ENCODE measurements around the gene EIF4G3.
"Not testable (repeated sequence)": the region's sequence is repeated elsewhere in the genome, so short reads cannot be mapped to it uniquely, and the experiment has no call there.

The EIF4G3 gene

DNA sequence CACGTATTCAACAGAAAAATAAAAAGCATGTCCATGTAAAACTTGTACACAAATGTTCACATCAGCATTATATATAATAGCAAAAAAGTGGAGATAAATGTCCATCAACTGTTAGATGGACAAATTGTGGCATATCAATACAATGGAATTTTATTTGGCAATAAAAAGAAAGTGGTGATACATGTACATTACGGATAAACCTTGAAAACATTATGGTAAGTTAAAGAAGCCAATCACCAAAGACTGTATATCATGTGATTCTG lies 76.9 kb downstream of the EIF4G3 start:
- DNase-seq = no peak

DNA sequence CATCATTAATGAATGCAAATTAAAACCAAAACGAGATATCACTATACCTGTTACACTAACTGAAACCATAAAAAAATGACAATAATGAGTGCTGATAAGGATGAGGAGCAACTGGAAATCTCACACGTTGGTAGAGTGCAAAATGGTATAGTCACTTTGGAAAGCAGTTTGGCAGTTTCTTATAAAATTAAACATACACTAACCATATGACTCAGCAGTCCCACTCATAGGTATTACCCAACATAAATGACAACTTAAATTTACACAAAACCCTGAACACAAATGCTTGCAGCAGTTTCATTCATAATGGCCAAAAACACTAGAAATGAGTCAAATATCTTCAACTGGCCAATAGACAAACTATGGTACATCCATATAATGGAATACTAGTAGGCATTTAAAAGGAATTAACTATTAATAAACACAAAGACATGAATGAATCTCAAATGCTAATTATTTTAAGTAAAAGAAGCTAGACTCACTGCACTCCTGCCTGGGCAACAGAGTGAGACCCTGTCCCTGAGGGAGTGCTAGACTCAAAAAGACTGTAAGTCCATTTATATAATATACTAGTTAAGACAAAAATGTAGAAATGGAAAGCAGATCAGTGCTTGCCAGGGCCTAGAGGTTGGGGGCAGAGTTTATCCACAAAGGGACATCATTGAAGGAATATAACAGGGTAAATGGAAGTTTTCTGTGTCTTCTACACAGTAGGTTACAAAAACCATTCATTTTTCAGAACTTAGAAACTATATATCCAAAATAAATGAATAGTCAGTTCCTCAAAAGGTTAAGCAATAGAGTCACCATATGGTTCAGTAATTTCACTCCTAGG lies 77.4 kb downstream of the EIF4G3 start:
- no peak for DNase-seq

DNA sequence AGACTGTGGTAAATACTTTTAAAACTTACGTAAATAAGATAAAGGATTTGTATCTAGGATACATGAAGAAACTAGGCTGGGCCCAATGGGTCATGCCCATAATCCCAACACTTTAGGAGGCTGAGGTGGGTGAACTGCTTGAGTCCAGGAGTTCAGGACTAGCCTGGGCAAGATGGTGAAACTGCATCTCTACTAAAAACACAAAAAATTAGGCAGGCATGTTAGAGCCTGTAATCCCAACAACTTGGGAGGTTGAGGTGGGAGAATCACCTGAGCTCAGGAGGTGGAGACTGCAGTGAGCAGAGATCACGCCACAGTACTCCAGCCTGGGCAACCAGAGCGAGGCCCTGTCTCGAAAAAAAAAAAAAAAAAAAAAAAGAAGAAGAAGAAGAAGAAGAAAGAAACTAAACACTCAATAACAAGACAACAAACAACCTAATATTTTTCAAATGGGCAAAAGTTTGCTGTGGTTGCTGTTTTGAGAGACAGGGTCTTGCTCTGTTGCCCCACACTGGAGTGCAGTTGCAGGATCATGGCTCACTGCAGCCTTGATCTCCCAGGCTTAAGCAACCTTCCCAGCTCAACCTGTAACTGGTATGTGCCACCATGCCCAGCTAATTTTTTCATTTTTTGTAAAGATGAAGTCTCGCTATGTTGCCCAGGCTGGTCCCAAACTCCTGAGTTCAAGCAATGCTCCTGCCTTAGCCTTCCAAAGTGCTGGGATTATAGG lies 78.3 kb downstream of the EIF4G3 start:
- no peak for DNase-seq

DNA sequence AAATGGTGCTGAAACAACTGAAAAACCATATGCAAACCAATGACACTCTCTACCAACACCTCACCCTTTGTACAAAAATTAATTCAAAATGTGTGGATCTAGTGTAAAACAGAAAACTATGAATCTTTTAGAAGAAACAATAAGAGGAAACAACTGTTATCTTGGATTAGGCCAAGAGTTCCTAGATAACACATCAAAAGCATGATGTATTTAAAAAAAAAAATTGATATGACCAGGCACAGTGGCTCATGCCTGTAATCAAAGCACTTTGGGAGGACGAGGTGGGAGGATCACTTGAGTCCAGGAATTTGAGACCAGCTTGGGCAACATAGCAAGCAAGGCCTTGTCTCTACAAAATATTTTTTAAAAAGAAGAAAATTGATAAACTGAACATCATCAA lies 79.0 kb downstream of the EIF4G3 start:
- DNase-seq = no peak

DNA sequence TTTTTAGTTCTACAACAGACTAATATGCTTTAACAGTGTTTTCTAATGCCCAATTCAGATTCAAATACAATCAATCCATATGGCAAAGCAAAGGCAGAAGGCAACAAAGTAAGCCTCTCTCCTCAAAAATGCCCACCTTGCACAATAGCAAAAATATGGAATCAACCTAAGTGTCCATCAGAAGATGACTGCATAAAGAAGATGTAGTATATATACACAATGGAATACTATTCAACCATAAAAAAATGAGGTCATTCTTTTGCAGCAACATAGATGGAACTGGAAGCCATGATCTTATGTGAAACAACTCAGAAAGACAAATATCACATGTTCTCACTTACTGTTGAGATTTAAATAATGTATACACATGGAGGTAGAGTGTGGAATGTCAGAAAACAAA lies 80.7 kb downstream of the EIF4G3 start:
- no peak for DNase-seq

DNA sequence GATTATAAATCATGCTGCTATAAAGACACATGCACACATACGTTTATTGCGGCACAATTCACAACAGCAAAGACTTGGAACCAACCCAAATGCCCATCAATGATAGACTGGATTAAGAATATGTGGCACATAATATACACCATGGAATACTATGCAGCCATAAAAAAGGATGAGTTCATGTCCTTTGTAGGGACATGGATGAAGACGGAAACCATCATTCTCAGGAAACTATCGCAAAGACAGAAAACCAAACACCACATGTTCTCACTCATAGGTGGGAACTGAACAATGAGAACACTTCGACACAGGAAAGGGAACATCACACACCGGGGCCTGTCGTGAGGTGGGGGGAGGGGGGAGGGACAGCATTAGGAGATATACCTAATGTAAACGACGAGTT lies 82.4 kb downstream of the EIF4G3 start:
- not testable (repeated sequence) for DNase-seq

DNA sequence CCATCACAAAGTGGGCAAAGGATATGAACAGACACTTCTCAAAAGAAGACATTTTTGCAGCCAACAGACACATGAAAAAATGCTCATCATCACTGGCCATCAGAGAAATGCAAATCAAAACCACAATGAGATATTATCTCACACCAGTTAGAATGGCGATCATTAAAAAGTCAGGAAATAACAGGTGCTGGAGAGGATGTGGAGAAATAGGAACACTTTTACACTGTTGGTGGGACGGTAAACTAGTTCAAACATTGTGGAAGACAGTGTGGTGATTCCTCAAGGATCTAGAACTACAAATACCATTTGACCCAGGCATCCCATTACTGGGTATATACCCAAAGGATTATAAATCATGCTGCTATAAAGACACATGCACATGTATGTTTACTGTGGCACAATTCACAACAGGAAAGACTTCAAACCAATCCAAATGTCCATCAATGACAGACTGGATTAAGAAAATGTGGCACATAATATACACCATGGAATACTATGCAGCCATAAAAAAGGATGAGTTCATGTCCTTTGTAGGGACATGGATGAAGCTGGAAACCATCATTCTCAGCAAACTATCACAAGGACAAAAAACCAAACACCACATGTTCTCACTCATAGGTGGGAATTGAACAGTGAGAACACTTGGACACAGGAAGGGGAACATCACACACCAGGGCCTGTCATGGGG lies 83.3 kb downstream of the EIF4G3 start:
- DNase-seq = not testable (repeated sequence)

DNA sequence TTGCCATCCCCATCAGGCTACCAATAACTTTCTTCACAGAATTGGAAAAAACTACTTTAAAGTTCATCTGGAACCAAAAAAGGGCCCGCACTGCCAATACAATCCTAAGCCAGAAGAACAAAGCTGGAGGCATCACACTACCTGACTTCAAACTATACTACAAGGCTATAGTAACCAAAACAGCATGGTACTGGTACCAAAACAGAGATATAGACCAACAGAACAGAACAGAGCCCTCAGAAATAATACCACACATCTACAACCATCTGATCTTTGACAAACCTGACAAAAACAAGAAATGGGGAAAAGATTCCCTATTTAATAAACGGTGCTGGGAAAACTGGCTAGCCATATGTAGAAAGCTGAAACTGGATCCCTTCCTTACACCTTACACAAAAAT lies 84.2 kb downstream of the EIF4G3 start:
- not testable (repeated sequence) for DNase-seq

DNA sequence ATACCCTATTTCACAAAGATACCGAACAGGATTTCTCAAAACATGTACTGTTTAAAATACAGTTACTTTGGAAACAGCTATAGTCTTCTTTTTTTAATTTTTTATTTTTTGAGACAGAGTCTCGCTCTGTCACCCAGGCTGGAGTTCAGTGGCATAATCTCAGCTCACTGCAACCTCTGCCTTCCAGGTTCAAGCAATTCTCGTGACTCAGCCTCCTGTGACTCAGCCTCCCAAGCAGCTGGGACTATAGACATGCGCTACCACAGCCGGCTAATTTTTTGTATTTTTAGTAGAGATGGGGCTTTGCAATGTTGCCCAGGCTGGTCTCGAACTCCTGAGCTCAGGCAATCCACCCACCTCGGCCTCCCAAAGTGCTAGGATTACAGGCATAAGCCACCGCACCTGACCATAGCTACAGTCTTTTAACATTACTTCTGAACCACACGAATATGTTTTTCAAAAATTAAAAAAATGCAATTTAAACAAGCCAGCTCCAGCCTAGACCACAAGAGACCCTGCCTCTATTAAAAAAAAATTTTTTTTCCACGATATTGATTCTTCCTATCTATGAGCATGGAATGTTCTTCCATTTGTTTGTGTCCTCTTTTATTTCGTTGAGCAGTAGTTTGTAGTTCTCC lies 85.5 kb downstream of the EIF4G3 start:
- DNase-seq = not testable (repeated sequence)

DNA sequence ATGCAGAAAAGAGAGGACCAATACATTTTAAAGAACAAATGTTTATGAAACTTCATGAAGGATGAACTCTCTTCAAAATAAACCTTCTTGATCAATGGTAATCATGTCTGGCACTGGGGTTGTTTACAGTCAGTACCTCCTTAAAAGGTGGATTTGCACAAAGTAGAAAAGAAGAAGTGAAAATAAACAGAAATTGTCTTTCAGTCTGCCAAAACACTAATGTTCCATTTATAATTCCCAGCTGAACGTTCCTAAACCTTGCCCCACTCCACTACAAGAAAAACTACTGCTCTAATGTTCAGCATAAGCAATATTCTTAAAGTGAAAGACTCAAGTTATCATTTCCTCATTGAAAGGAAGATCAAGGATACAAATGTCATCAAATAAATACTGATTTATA lies 86.2 kb downstream of the EIF4G3 start:
- no peak for DNase-seq

DNA sequence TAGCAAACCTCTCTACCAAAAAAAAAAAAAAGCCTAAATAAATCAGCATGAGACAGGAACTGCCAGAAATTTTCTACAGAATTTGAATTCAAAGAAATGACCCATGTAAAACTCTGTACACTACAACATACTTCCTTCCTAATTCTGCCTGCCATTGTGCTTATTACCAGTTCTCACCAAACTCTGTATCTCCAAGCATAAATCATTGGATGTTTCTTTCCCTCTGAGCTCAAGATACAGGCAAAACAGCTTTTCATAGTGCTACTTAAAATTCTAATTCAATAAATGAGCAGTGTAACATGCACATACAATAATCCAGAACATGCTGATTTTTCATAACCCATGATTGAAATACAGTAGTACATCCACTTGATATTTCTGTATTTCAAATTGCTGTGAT lies 87.0 kb downstream of the EIF4G3 start:
- no peak for DNase-seq

DNA sequence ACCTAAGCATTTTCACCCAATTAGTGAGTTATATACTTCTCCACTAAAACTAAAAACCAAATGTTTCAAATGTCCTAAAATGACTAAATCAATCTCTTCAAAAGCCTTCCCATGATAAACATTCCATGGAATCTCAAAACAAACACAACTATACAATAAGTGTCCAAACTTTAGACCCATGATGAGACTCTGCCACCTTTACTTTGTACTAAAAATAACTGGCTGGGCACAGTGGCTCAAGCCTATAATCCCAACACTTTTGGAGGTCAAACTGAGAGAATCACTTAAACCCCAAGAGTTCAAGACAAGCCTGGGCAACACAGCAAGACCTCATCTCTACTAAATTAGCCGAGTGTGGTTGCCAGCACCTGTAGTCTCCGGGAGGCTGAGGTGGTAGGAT lies 87.4 kb downstream of the EIF4G3 start:
- no peak for DNase-seq

DNA sequence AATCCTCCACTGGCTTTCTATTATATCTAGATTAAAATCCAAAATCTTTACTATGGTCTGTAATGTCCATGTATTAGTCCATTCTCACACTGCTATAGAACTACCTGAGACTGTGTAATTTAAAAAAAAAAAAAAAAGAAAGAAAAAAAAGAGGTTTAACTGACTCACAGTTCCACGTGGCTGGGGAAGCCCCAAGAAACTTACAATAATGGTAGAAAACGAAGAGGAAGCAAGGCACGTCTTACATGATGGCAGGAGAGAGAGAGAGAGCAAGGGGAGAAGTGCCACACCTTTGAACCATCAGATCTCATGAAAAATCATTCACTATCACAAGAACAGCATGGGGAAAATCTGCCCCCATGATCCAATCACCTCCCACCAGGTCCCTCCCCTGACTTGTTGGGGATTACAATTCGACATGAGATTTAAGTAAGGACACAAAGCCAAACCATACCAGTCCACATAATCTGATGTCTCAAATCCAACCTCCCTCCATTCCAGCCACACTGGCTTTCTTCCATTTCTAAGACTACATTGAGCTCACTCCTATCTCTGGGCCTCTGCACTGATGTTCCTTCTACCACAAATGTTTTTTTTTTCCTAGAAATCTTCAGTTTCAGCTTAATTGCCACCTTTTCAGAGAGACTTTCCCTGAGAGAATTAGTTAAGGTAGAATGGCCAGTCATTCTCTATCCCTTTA lies 92.4 kb downstream of the EIF4G3 start:
- no peak for DNase-seq

DNA sequence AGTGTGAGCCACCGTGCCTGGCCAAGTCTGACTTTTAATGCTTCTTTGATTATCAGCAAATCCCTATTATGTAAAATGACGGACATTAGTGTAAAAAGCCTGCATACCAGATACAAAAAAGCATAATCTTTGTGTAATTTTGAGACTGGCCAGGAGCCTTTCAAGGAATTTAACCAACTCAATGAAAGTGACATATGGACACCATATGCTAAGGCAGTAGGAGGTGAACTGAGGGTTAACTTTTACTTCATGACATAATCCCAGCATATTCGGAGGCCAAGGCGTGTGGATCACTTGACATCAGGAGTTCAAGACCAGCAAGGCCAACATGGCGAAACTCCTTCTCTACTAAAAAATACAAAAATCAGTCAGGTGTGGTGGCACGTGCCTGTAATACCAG lies 94.6 kb downstream of the EIF4G3 start:
- DNase-seq = no peak

DNA sequence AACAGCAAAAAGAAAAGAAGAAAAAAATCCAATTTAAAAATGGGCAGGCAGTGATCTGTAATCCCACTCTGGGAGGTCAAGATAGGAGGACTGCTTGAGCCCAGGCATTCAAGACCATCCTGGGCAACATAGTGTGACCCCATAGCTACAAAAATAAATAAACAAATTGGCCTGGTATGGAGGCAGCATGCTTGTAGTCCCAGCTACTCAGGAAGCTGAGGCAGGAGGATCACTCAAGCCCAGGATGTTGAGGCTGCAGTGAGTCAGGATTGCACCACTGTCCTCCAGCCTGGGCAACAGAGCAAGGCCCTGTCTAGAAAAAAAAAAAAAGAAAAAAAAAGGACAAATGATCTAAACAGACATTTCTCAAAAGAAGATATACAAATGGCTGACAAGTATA lies 99.6 kb downstream of the EIF4G3 start:
- DNase-seq = no peak

DNA sequence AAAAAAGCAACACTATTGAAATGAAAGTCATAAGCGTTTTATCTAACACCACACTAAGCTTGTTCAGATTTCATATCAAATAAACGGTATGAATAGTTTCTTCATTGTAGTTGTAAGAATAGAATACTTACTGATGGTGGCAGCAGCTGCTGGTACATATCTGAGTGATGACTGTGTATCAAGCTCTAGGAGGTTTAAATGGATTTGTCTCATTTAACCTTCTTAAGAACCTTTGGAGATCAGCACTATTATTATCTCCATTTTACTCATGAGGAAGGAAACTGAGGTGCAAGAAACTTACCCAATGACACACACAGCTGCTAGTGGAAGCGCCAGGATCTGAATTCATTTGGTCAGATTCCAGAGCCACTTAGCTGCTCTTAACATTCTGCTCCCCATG lies 104.0 kb downstream of the EIF4G3 start:
- DNase-seq = no peak

DNA sequence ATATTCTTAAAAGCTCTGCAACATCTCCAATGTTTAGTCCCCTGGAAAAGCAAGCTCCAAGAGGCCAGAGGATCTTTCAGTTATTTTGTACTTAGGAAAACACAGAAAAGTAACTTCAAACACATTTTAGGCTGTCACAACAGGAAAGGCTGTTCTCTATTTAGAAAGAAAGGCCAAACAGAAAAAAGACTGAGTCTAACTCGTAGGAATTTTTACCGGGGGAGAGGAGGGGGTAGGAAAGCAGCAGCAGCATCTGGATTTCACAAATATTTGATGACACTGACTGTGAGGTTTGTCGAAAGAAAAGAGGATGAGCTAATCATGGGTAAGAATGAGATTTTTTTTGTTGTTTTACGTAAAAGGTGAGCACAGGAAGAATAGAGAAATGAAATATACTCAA lies 107.1 kb downstream of the EIF4G3 start:
- DNase-seq = no peak

DNA sequence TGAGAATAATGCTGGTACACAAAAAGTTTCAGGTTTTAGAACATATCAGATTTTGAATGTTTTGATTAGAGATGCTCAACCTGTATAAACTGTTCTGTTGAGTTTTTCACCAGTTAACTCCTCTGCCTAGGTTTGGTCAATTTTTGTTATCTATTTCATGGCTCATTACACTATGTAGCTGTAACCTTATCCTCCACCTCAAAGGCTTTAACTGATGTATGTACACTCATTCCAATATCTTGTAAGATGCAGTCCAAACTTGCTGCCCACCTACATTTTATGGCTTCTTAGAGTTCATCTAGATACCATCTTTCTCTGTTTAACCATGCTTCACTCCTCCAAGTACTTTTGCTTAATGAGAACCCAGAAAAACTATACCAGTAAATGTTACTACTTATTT lies 107.8 kb downstream of the EIF4G3 start:
- DNase-seq = no peak

DNA sequence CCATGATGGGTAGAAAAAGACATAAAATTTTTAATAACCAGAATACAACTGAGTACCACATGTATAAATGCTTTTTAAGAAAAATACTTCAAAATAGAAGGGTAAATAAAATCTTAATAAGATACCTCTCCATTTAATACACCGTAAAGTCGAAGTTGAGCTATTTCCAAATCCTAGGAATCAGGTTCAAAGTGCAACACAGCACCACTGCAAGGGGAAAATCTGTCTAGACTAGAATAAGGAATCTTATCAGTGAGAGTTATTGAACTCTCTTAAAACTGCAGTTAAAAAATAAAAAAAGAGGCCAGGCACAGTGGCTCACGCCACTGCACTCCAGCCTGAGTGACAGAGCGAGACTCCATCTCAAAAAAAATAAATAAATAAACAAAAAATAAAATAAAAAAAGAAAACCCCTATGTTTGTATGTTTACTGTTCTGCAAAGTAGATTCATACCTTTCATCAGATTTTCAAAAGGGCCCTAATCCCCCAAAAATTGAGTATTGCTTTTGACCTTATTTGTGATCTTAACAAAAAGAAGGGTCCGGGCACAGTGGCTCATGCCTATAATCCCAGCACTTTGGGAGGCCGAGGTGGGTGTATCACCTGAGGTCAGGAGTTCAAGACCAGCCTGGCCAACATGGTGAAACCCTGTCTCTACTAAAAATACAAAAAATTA lies 109.0 kb downstream of the EIF4G3 start:
- no peak for DNase-seq

DNA sequence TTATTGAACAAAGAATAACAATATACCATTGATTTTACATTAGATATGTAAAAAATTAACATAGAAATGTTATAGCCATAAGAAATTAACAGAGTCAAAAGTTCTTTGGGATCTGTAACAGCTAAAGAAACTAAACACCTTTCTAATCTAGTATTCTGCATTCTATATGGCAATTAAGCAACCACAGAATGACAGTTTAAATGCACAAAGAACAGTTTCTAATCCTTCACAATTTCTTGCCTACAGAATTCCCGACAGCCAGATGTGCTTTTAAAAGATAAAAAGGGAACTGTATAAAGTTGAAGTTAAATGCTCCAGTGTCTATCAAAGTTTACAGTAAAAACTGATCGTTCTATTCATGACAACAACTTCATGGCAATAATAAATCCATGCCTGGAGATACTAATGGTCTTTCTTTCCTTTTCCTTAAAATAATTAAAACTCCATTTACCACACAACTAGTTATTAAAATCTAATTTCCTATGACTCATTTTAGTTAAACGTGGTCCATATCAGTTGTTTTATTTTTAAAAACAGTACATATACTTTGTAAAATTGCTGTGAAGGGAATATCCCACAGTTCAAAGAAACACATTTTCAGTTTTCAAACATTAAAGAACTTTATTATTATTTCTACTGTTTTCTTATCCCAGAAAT lies 110.2 kb downstream of the EIF4G3 start:
- no peak for DNase-seq

DNA sequence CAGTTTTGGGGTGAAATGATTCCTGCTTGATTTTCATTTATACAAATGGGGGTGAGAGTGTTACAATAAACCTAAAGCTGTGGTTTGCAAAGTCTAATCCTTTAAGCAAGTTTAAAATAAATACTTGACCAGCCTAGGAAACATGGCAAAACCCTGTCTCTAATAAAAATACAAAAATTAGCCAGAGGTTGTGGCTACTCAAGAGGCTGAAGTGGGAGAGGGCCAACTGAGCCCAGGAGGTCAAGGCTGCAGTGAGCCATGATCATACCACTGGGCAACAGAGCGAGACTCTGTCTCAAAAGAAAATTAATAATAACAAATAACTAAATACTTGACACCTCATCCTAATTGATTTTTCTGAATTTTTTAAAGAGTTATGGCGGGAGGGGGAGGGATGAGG lies 110.8 kb downstream of the EIF4G3 start:
- DNase-seq = no peak

DNA sequence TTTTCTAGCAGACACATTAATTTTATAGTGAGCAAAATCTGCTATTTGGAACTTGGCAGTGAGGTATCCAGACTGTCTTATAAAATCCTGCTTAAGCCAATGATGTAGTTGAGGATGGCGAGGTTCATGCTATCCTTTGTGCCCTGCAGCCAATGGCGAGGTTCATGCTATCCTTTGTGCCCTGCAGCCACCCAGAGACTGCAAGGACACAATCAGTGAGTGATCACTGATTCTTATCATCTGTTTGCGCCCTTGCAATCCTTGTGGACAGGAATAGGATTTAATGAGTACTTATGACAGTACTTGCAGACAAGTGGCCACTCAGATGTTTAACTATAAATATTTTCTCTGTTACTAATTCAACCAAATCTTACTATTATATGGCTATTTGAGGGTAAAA lies 112.6 kb downstream of the EIF4G3 start:
- DNase-seq = no peak

All from activated CD4-positive, CD25-positive, alpha-beta regulatory T cell (primary cell).